HG03520 (cell line): ENCODE measurements around the gene EVI5.
"Not testable (repeated sequence)": the region's sequence is repeated elsewhere in the genome, so short reads cannot be mapped to it uniquely, and the experiment has no call there.

ENCODE experiments used
- ATAC-seq: cut with Tn5 transposase; IDR thresholded peaks from one replicate; pipeline ENCODE4 v1.9.1; 2021; ENCODE audit warnings: mild to moderate bottlenecking, moderate library complexity; ENCODE audit not compliant: unreplicated experiment

EVI5 gene

GRCh38 chr1:92583821-92584760, 200.8 kb downstream of the EVI5 start:
- peak; percentile 82 for ATAC-seq

- no peak for ATAC-seq
Measured at GRCh38 chr1:92577261-92577895, 207.5 kb downstream of the EVI5 start.

GRCh38 chr1:92575123-92575522, 209.8 kb downstream of the EVI5 start:
- ATAC-seq, result no peak

- ATAC-seq, result no peak
Measured at GRCh38 chr1:92572520-92572919, 212.4 kb downstream of the EVI5 start.

- ATAC-seq, result no peak
Measured at GRCh38 chr1:92571578-92571977, 213.3 kb downstream of the EVI5 start.

- ATAC-seq, result no peak
Measured at GRCh38 chr1:92567211-92567868, 217.6 kb downstream of the EVI5 start.

GRCh38 chr1:92563457-92564216, 221.3 kb downstream of the EVI5 start:
- peak; percentile 96 for ATAC-seq

GRCh38 chr1:92556350-92556749, 228.6 kb downstream of the EVI5 start:
- no peak for ATAC-seq

DNA sequence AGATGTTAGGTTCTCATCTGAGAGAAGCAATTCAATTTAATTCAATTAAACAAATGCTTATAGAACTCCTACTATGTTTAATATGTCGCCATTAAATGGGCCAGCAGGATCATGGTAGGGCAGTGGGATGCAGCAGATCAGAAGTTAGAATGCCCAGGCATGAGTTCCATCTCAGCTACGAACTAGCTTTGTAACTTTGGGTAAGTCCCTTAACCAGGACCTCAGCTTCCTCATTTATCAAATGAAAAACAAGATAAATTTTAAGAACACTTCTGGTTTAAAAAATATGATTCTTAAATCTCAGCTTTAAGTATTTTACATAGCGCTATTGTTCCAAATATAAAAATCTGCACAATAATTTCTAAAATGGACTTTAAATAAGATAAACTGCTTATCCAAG, 230.7 kb downstream of the EVI5 start:
- no peak for ATAC-seq

GRCh38 chr1:92551916-92552315, 233.0 kb downstream of the EVI5 start:
- no peak for ATAC-seq

- no peak for ATAC-seq
Measured at GRCh38 chr1:92544756-92545165, 240.1 kb downstream of the EVI5 start.

GRCh38 chr1:92543131-92544055, 241.5 kb downstream of the EVI5 start:
- no peak for ATAC-seq

DNA sequence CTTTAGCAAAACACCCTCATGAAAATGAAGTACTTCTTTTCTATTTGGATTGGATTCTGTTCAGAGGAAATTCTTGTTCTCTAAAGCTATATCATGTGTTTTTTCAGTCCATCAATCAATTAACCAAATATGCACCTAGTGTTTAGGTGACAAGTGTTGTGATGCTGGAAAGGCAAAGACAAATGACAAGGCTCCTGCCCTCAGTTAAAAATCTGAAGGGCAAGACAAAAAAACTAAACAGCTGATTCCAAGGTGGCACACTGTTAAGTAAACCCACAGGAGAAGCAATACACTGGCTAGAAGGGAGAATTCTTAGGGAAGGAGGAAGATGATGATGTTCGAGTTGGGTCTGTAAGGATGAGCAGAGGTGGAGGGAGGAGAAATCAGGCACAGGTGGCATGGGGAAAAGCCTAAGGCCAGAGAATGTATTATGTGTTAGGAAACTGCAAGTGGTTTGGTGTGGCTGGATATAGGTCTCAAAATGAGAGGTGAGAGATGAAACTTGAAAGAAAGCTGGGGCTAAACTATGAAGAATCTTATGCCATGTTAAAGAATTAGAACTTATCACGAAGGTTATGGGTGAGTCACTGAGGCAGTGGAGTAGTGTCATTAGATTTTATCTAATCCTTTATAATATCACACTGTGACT, 246.4 kb downstream of the EVI5 start:
- peak; percentile 37 for ATAC-seq

DNA sequence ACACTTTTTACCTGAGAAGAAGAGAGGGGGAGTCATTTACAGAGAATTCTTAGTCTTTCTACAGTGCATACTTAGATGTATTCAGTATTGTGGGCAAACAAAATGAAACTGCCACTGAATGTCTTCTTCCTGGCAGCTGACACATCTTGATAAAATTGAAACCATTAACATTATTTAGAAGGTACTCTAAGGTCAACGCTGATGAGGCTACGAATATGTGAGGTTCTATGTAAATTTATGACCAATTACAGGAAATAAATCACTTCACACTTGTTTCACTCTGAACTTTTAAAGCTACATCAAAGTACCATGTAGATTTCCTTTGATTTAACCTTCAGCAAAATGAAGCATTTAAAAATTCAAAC, 246.9 kb downstream of the EVI5 start:
- peak; percentile 59 for ATAC-seq

GRCh38 chr1:92536980-92537884, 247.7 kb downstream of the EVI5 start:
- peak; percentile 58 for ATAC-seq

DNA sequence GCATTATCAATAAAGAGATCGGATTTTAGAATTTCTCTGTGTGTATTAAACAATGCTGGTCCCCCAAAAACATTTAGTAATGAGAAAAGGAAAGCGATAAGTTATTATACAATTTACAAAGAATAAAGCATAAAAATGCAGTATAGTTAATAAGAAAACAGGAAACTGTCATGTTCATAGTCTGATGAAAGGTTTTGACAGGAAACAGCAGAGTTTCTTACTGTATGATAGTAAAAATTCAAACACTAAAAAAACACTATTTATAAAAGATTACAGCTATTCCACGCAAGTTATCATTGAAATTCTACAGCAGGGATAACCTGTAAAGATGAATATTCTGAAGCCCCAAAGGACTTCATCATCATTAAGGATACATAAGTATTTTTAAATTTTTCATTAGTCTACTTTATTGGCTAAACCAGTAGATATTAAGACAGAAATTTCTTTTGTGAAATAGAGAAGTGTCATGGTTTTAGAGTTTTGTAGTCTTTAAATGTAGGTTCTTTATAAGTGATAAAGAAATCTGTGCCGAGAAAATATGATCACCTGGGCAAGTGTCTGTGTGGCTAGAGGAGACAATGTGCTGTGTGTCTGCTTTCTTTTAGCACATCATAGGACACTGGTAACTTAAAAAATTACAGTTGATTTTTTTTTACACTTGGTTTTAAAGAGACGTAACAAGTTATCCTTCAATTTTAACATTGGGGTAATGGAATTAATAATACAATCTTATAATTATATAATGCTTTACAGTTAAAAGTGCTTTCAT, 248.5 kb downstream of the EVI5 start:
- no peak for ATAC-seq

DNA sequence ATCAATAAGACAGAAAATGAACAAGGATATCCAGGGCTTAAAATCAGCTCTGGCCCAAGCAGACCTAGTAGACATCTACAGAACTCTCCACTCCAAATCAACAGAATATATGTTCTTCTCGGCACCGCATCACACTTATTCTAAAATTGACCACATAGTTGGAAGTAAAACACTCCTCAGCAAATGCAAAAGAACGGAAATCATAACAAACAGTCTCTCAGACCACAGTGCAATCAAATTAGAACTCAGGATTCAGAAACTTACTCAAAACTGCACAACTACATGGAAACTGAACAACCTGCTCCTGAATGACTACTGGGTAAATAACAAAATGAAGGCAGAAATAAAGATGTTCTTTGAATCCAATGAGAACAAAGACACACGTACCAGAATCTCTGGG, 252.5 kb downstream of the EVI5 start:
- not testable (repeated sequence) for ATAC-seq

DNA sequence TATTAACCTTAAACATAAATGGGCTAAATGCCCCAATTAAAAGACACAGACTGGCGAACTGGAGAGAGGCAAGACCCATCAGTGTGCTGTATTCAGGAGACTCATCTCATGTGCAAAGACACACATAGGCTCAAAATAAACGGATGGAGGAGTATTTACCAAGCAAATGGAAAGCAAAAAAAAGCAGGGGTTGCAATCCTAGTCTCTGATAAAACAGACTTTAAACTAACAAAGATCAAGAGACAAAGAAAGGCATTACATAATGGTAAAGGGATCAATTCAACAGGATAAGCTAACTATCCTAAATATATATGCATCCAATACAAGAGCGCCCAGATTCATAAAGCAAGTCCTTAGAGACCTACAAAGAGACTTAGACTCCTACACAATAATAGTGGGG, 253.0 kb downstream of the EVI5 start:
- not testable (repeated sequence) for ATAC-seq
